ENCODE results near the gene UGT2B10.
"Not testable (repeated sequence)": the region's sequence is repeated elsewhere in the genome, so short reads cannot be mapped to it uniquely, and the experiment has no call there.

UGT2B10 gene

GRCh38 chr4:68815617-68816409, at the start of gene UGT2B10:
TSS of gene UGT2B10 (plus strand) at chr4:68815994. CDS start at chr4:68816020, 26 bp downstream.
- DNase-seq = not testable (repeated sequence)

- not testable (repeated sequence) for DNase-seq
Observed at GRCh38 chr4:68771836-68772235, 44.0 kb upstream of the UGT2B10 start.

- DNase-seq = no peak
Observed at GRCh38 chr4:68773699-68774098, 42.1 kb upstream of the UGT2B10 start.

- DNase-seq = no peak
Observed at GRCh38 chr4:68780232-68780631, 35.6 kb upstream of the UGT2B10 start.

GRCh38 chr4:68797048-68797447, 18.7 kb upstream of the UGT2B10 start:
- DNase-seq = no peak

GRCh38 chr4:68797618-68798017, 18.2 kb upstream of the UGT2B10 start:
- no peak for DNase-seq

GRCh38 chr4:68803013-68803412, 12.8 kb upstream of the UGT2B10 start:
- no peak for DNase-seq

- no peak for DNase-seq
Observed at GRCh38 chr4:68808060-68808459, 7.7 kb upstream of the UGT2B10 start.

GRCh38 chr4:68810919-68811318, 4.9 kb upstream of the UGT2B10 start:
- DNase-seq = no peak

GRCh38 chr4:68816410-68817265, 844 bp downstream of the UGT2B10 start:
- not testable (repeated sequence) for DNase-seq

GRCh38 chr4:68817386-68817785, 1.6 kb downstream of the UGT2B10 start:
- no peak for DNase-seq

GRCh38 chr4:68818030-68818462, 2.3 kb downstream of the UGT2B10 start:
- not testable (repeated sequence) for DNase-seq

- DNase-seq = no peak
Observed at GRCh38 chr4:68831642-68832041, 15.8 kb downstream of the UGT2B10 start.

GRCh38 chr4:68850293-68850692, 34.5 kb downstream of the UGT2B10 start:
- DNase-seq = no peak

GRCh38 chr4:68855771-68856170, 40.0 kb downstream of the UGT2B10 start:
- DNase-seq = no peak

GRCh38 chr4:68858039-68858438, 42.2 kb downstream of the UGT2B10 start:
- no peak for DNase-seq

GRCh38 chr4:68859655-68860054, 43.9 kb downstream of the UGT2B10 start:
- no peak for DNase-seq

- no peak for DNase-seq
Observed at GRCh38 chr4:68861057-68861456, 45.3 kb downstream of the UGT2B10 start.

GRCh38 chr4:68864438-68865187, 48.8 kb downstream of the UGT2B10 start:
- DNase-seq = no peak

GRCh38 chr4:68865188-68865638, 49.4 kb downstream of the UGT2B10 start:
- DNase-seq = no peak

- no peak for DNase-seq
Observed at GRCh38 chr4:68865760-68866159, 50.0 kb downstream of the UGT2B10 start.

GRCh38 chr4:68869274-68869773, 53.5 kb downstream of the UGT2B10 start:
- DNase-seq = no peak

All from NCI-H2227 treated with DMSO at 0.1 percent for 48 hours (cell line).